Eye (tissue), 1 donor: Measurements from ENCODE around the gene ADRA2B.
A peak's percentile ranks its signal among the peaks of the same experiment; 100 is the strongest.
"Not testable (repeated sequence)": the region's sequence is repeated elsewhere in the genome, so short reads cannot be mapped to it uniquely, and the experiment has no call there.

Experiments
- DNase-seq: peaks from one replicate; pipeline ENCODE4 v3.0.0-alpha.2; 2015

Gene ADRA2B

DNA sequence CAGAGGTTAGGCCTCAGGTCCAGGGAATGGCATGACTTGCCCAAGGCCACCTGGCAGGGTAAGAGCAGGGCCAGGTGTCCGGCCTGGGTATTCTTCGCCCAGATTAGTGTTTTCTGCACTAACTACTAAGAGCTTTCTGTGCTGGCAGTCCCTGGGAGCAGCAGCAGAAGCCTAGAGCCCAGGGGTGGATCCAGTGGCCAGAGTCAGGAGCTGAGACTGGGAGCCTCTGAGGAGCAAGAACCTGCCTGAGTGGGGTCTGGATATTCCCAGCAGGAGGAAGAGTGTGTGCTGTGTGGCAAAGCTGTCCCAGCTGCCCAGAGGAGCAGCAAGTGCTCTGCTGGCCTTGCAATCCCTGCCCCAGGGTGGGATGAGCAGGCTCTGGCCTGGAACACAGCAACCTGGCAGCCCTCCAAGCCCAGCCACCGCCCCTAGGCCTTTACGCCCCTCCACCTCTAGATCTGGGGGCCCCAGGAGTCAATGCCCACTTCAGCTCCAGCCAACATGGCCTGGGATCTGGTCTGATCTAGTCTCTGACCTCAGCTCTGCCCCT lies 50.9 kb downstream of the ADRA2B start:
- no peak for DNase-seq

DNA sequence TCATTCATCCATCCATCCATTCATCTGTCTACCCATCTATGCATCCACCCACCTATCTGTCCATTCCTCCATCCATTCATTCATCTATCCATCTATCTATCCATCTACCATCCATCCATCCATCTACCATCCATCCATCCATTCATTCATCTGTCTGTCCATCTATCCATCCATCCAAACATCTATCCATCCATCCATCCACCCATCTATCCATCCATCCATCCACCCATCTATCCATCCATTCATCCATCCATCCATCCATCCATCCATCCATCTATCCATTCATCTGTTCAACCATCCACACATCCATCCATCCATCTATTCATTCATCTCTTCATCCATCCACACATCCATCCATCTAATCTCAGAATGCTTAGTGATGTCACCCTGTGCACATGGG lies 51.6 kb downstream of the ADRA2B start:
- not testable (repeated sequence) for DNase-seq

DNA sequence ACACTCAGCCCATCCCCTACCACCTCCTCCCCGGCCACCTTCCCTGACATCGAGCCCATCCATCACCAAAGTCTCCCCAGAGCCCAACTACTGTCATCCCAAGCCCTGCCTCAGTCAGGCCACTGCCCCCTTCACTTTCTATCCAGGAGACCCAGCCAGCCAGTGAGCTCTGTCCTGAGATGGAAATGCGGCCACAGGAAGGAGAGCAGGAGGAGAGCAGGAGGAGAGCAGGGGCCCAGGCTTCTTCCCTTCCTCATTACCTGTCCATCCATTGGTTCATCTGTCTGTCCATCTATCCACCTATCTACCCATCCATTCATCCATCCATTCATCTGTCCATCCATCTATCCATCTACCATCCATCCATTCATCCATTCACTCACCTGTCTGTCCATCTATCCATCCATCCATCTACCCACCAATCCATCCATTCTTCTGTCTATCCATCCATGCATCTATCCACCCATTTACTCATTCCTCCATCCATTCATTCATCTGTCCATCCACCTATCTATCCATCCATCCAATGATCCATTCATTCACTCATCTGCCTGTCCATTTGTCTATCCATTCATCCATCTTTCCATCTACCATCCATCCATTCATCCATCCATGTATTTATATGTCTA lies 52.2 kb downstream of the ADRA2B start:
- DNase-seq: not testable (repeated sequence)

DNA sequence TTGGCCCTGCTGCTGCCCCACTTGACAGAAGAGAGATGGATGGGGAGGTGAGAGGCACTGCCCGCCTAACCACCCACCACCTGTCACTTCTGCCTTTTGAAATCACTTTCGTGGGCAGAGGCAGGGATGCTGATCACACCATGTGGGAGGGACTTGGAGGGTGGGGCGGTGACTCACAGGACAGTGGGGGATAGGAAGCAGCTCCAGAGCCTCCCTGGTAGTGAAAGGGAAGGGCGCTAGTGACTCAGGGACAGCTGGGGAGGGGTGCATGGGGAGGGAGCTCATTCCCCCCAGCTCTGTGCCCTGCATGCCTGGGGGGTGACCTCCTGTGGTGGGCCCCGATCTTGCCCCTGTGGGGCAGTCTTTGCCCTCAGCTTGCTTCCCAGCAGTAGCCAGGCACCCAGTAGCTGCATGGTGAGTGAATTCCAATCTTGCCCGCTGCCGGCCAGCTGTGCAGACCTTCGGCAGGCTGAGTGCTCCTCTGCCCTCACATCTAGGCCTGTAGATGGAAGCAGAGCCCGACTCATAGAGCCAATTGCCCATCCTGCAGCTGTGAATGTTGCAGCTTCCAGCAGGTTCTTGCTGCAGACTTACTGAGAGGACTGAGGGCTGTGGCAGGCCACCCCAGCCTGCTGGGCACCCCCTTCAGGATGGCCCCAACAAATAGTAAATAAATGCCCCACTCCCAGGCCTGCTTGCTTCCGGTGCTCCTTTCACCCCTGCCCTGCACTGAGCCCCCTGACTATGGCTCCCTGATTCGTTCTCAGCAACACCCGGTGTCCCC lies 53.1 kb downstream of the ADRA2B start:
- peak; percentile 33 for DNase-seq
